Duodenal mucosa (tissue), 2 donors: ENCODE data around the gene CDHR1.

Experiments used
- H3K27ac ChIP-seq: one replicate; pipeline ENCODE4 v1.7.0; 2013; ENCODE audit warnings: low read depth, low read length
- H3K27me3 ChIP-seq, 2 donors: one replicate each; pipeline ENCODE4 v1.7.0; 2013; ENCODE audit warnings: low read length in 2 of 2, control low read depth in 1 of 2; ENCODE audit not compliant: insufficient read depth in 2 of 2, control insufficient read depth in 1 of 2
- H3K36me3 ChIP-seq, 2 donors: one replicate each; pipeline ENCODE4 v1.7.0; 2013; ENCODE audit warnings: low read length in 2 of 2, control low read depth in 1 of 2; ENCODE audit not compliant: insufficient read depth in 2 of 2, control insufficient read depth in 1 of 2
- H3K4me1 ChIP-seq, 2 donors: one replicate each; pipeline ENCODE4 v1.7.0; 2013; ENCODE audit warnings: low read length in 2 of 2, control low read depth in 1 of 2; ENCODE audit not compliant: insufficient read depth in 2 of 2, control insufficient read depth in 1 of 2
- H3K4me3 ChIP-seq, 2 donors: one replicate each; pipeline ENCODE4 v1.7.0; 2013; ENCODE audit warnings: low read length in 2 of 2, low read depth in 1 of 2
- H3K9ac ChIP-seq, 2 donors: one replicate each; pipeline ENCODE4 v1.7.0; 2013; ENCODE audit warnings: low read length in 2 of 2, low read depth in 1 of 2
- H3K9me3 ChIP-seq, 2 donors: one replicate each; pipeline ENCODE4 v1.7.0; 2013; ENCODE audit warnings: low read length in 2 of 2, control low read depth in 1 of 2; ENCODE audit not compliant: control insufficient read depth in 1 of 2

CDHR1 gene

GRCh38 chr10:84196941-84197340 is 2.6 kb downstream of the CDHR1 start:
- no peaks in the 10 kb centered on the region for H3K9me3 ChIP-seq
- no peak overlapping the region for H3K4me3 ChIP-seq
- no peak overlapping the region for H3K9ac ChIP-seq
- peaks cover 41 to 51% of the 10 kb centered on the region in 2 donors for H3K27me3 ChIP-seq
- no peaks in the 10 kb centered on the region for H3K36me3 ChIP-seq
- H3K4me1 ChIP-seq, result peaks cover 11 to 13% of the 10 kb centered on the region in 2 donors
- H3K27ac ChIP-seq, result no peak overlapping the region

- H3K27me3 ChIP-seq, result peaks cover 41 to 51% of the 10 kb centered on the region in 2 donors
- peaks cover 11 to 13% of the 10 kb centered on the region in 2 donors for H3K4me1 ChIP-seq
- H3K9me3 ChIP-seq, result no peaks in the 10 kb centered on the region
- no peak overlapping the region for H3K9ac ChIP-seq
- no peak overlapping the region for H3K4me3 ChIP-seq
- H3K27ac ChIP-seq, result no peak overlapping the region
- no peaks in the 10 kb centered on the region for H3K36me3 ChIP-seq
These were observed 3.3 kb downstream of the CDHR1 start for GRCh38 chr10:84197643-84198042.

DNA sequence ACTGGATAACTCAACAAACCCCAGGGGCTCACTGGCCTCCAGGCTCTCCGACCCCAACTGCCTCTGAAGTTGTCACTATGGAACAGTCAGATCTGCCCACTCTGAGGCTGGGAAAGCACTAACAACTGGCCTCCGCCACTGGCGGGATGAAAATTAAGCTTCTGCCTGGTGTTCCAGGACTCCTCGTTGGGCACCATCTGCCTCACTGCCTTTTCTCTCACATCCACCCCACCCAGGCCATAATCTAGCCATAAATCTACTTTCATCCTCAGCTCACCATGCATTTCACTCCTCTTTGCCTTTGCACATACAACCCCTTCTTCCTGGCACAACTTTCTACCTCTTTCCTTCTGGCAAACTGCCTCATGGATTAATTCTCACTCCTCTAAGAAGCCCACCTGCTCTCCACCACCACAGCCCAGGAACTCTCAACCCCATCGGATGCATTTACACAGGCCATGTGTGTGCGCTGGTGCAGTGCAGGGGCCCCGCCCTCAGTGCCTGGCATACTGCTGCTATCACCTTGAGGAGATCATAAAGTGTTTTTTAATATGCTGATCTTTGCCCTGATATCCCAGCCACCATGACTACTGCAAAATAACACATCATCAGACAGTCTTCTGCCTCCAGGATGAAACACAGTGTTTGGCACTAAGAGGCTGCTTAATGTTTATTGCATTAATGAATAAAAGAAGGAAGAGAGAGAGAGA is 4.0 kb downstream of the CDHR1 start:
- Histone ChIP-seq H3K36me3 (no peaks in the 10 kb centered on the region), H3K4me3 (no peak overlapping the region), H3K27me3 (peaks cover 33 to 46% of the 10 kb centered on the region in 2 donors), H3K9ac (no peak overlapping the region), H3K4me1 (peaks cover 11 to 13% of the 10 kb centered on the region in 2 donors), H3K27ac (no peak overlapping the region), H3K9me3 (no peaks in the 10 kb centered on the region)

GRCh38 chr10:84200537-84201243 is 6.4 kb downstream of the CDHR1 start:
- Histone ChIP-seq H3K4me1 (peaks cover 6 to 9% of the 10 kb centered on the region in 2 donors), H3K27ac (no peak overlapping the region), H3K36me3 (no peaks in the 10 kb centered on the region), H3K9me3 (no peaks in the 10 kb centered on the region), H3K4me3 (no peak overlapping the region), H3K9ac (no peak overlapping the region), H3K27me3 (peaks cover 13 to 22% of the 10 kb centered on the region in 2 donors)

DNA sequence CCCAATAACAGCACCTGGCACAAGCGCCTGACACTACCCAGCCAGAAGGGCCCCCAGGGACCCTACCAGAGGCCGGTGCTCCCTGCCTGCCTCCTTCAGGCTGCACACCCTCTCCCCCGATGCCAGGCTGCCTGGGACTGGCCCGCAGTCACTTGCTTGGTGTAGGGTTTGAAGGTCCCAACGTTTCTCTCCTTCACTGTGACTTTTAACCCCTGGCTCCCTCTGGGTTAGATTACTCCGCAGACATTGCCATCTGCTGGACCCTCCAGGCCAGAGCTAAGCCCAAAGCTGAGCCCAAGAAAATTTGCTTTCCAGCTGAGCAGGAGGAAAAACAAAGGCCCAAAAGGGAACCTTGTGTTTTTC is 6.9 kb downstream of the CDHR1 start:
- Histone ChIP-seq H3K27me3 (peaks cover 8 to 17% of the 10 kb centered on the region in 2 donors), H3K9ac (no peak overlapping the region), H3K27ac (no peak overlapping the region), H3K4me1 (peaks cover 6 to 9% of the 10 kb centered on the region in 2 donors), H3K9me3 (no peaks in the 10 kb centered on the region), H3K4me3 (no peak overlapping the region), H3K36me3 (no peaks in the 10 kb centered on the region)

GRCh38 chr10:84201682-84202081 is 7.3 kb downstream of the CDHR1 start:
- H3K27ac ChIP-seq, result no peak overlapping the region
- H3K36me3 ChIP-seq, result no peaks in the 10 kb centered on the region
- H3K4me3 ChIP-seq, result no peak overlapping the region
- no peaks in the 10 kb centered on the region for H3K9me3 ChIP-seq
- H3K4me1 ChIP-seq, result peaks cover 6 to 9% of the 10 kb centered on the region in 2 donors
- H3K27me3 ChIP-seq, result peaks cover 4 to 12% of the 10 kb centered on the region in 2 donors
- H3K9ac ChIP-seq, result no peak overlapping the region

GRCh38 chr10:84202349-84202748 is 8.0 kb downstream of the CDHR1 start:
- H3K27me3 ChIP-seq, result peaks cover 0 to 6% of the 10 kb centered on the region in 2 donors
- peaks cover 6 to 9% of the 10 kb centered on the region in 2 donors for H3K4me1 ChIP-seq
- no peak overlapping the region for H3K9ac ChIP-seq
- H3K36me3 ChIP-seq, result no peaks in the 10 kb centered on the region
- no peak overlapping the region for H3K27ac ChIP-seq
- H3K9me3 ChIP-seq, result no peaks in the 10 kb centered on the region
- H3K4me3 ChIP-seq, result no peak overlapping the region

GRCh38 chr10:84204122-84204521 is 9.8 kb downstream of the CDHR1 start:
- Histone ChIP-seq H3K36me3 (no peaks in the 10 kb centered on the region), H3K4me1 (peaks cover 6% of the 10 kb centered on the region in 2 donors), H3K27ac (no peak overlapping the region)

DNA sequence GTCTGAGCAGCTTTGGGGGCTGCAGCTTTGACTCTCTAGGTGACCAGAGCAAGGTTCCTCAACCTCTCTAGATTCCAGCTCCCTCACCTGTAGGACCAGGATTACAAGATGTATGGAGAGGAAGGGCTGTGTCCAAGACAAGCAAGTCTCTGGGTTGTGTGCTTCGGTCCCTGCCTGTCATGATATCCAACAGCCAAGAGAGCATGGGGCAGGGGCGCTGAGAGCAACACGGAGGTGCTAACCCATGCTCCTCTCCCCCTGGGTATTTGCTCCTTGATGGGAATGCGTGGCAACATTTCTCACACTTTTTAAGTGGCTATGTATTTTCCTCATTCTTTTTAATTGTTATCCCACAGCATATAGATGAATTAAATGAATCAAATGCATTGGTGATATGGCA is 10.3 kb downstream of the CDHR1 start:
- H3K27ac ChIP-seq, result no peak overlapping the region
- H3K9me3 ChIP-seq, result no peaks in the 10 kb centered on the region
- no peak overlapping the region for H3K9ac ChIP-seq
- H3K4me3 ChIP-seq, result no peak overlapping the region
- no peaks in the 10 kb centered on the region for H3K36me3 ChIP-seq
- no peaks in the 10 kb centered on the region for H3K27me3 ChIP-seq
- peaks cover 6% of the 10 kb centered on the region in 2 donors for H3K4me1 ChIP-seq

More at GRCh38 chr10:84204122-84204521, 9.8 kb downstream of the CDHR1 start:
- Histone ChIP-seq H3K4me3 (no peak overlapping the region), H3K9me3 (no peaks in the 10 kb centered on the region), H3K27me3 (no peaks in the 10 kb centered on the region), H3K9ac (no peak overlapping the region)

- H3K9ac ChIP-seq, result no peak overlapping the region
- H3K27me3 ChIP-seq, result no peaks in the 10 kb centered on the region
- no peaks in the 10 kb centered on the region for H3K36me3 ChIP-seq
- H3K4me3 ChIP-seq, result no peak overlapping the region
- H3K27ac ChIP-seq, result no peak overlapping the region
- no peaks in the 10 kb centered on the region for H3K9me3 ChIP-seq
- H3K4me1 ChIP-seq, result peaks cover 6% of the 10 kb centered on the region in 2 donors
These were observed 10.9 kb downstream of the CDHR1 start for GRCh38 chr10:84205049-84205852.
